GM06990 (cell line): ENCODE data around the gene HSPA1B.
"Not testable (repeated sequence)": the region's sequence is repeated elsewhere in the genome, so short reads cannot be mapped to it uniquely, and the experiment has no call there.

Experiments
- DNase-seq: peaks from one replicate; pipeline ENCODE4 v3.0.0-alpha.2; 2011; ENCODE audit not compliant: insufficient read length; ENCODE audit errors: extremely low read depth
- H3K27me3 ChIP-seq: replicated peaks from 2 replicates; pipeline ENCODE4 v1.6.0; 2011; ENCODE audit warnings: low read length; ENCODE audit not compliant: control insufficient read depth, insufficient read depth
- H3K36me3 ChIP-seq: 2 replicates; pipeline ENCODE4 v1.5.1; 2011; ENCODE audit warnings: low read length; ENCODE audit not compliant: control insufficient read depth, insufficient read depth
- H3K4me3 ChIP-seq: replicated peaks from 2 replicates; pipeline ENCODE4 v1.5.1; 2011; ENCODE audit warnings: low read depth, mild to moderate bottlenecking, control low read depth, low read length
- TF ChIP-seq, protein P1 (sequence below): IDR thresholded peaks from 2 replicates; pipeline ENCODE4 v1.5.1; 2011; ENCODE audit warnings: low read length, control low read depth, mild to moderate bottlenecking, inconsistent platforms; ENCODE audit not compliant: insufficient read depth, poor library complexity, severe bottlenecking

Gene HSPA1B

DNA sequence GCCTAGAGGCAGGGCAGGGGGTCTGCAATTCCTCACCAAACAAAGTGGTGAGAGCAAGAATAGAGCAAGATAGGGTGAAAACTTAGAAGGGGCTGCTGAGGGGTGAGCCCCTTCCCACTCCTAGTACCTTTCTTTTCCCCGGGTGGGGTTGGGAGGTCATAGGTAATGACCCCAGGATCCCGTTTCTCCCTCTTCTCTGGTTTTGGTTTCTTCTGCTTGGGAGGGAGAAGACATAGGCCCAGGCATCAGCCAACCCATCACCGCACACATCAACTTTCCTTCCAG lies 35.5 kb upstream of the HSPA1B start:
- TF ChIP-seq, protein P1, sequence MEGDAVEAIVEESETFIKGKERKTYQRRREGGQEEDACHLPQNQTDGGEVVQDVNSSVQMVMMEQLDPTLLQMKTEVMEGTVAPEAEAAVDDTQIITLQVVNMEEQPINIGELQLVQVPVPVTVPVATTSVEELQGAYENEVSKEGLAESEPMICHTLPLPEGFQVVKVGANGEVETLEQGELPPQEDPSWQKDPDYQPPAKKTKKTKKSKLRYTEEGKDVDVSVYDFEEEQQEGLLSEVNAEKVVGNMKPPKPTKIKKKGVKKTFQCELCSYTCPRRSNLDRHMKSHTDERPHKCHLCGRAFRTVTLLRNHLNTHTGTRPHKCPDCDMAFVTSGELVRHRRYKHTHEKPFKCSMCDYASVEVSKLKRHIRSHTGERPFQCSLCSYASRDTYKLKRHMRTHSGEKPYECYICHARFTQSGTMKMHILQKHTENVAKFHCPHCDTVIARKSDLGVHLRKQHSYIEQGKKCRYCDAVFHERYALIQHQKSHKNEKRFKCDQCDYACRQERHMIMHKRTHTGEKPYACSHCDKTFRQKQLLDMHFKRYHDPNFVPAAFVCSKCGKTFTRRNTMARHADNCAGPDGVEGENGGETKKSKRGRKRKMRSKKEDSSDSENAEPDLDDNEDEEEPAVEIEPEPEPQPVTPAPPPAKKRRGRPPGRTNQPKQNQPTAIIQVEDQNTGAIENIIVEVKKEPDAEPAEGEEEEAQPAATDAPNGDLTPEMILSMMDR, result no peak
- Histone ChIP-seq H3K27me3 (no peaks in the 10 kb centered on the region), H3K36me3 (peaks cover 4% of the 10 kb centered on the region), H3K4me3 (no peak overlapping the region)
- DNase-seq, result no peak

DNA sequence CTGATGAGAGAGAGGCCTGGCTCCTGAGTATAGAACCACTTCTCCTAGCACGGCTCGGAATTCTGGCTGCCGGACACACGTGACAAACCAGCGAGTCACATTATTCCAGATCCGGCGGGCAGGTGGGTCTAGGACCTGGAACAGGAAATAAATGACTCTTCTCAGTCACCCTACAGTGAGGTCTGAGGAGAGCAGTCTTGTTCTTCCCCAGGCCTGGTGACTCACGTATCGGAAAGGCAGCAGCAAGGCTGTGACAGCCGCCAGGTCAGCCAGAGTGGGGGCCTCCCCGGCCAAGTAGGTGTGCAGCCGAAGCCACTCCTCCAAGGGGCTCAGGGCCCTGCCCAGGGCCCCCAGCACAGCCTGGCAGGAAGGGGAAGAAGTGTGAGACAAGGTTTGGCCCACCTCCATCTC lies 34.8 kb upstream of the HSPA1B start:
- Histone ChIP-seq H3K4me3 (no peak overlapping the region), H3K27me3 (no peaks in the 10 kb centered on the region), H3K36me3 (peaks cover 4% of the 10 kb centered on the region)
- TF ChIP-seq, protein P1, result no peak
- DNase-seq, result no peak

DNA sequence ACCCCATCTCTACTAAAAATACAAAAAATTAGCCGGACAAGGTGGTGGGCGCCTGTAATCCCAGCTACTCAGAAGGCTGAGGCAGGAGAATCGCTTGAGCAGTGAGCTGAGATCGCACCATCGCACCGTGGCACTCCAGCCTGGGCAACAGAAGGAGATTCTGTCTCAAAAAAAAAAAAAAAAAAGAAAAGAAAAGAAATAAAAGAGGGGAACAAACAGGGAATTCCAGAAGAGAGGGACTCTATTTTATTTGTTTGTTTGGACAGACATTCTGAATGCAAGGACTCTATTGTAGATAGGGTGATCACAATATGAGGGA lies 33.7 kb upstream of the HSPA1B start:
- DNase-seq, H3K36me3 ChIP-seq, H3K27me3 ChIP-seq: not testable (repeated sequence)
- H3K4me3 ChIP-seq, result peak overlapping the region; percentile 92

DNA sequence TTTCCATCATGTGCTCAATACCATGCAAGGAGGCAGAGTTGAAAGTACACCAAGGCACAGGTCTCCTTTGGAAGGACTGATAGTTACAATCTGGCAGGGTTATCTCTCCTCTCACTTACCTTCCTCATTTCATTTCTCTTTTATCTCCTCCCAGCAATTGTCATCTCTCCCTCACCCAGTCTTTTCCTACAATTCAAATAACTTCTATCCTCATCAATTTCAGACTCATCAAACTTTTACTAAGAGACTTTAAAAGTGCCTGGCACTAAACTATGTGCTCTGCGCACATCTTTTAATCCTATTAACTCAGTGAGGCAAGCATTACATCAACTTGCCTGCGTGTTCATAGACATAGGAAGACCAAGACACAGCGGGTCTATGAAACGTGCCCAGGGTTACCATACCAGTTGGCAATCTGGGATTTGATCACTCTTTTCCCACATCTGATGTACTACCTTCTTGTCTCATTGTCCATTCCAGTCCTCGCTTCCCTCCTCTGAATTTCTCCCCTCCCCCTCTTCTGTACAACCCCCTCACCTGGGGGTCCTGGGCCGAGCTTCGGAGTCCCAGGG lies 33.2 kb upstream of the HSPA1B start:
- peaks cover 4% of the 10 kb centered on the region for H3K36me3 ChIP-seq
- no peak for DNase-seq
- H3K4me3 ChIP-seq, result peak overlapping the region; percentile 92

DNA sequence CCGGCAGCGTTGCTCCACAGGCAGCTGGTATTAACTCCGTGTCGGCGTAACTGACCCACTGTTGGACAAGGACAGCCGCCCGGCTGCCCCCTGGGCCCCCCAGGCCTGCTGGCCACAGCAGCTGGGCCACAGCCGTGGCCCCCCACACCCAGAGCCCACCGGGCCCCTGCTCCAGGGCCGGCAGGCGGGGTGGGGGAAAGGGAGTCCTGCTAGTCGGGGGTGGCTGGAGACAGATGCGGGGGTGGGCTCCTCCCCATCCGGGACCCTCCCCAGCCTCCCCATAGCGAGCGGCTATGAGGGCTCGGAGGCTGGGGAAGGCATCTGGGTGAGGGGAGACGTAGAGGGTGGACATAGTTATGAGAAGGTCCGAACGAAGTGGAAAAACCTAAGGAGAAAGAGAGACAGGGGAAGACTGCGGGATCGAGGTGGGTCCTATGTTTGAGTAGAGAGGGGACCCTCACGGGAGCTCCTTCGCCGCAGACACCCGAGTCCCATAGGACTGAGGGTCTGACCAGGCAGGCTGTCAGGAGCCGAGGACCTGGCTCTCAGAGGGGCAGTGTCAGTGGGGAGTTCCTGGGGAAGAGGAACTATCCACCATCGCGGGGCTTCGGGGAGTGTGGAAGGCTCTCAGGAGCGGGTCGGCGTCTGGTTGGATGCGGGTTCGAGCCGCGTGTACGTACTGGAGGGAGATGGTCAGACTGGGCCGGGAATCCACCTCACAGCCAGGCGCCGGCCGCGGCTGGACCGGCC lies 32.5 kb upstream of the HSPA1B start:
- Histone ChIP-seq H3K4me3 (peak overlapping the region; percentile 92), H3K36me3 (peaks cover 4% of the 10 kb centered on the region), H3K27me3 (no peaks in the 10 kb centered on the region)
- DNase-seq, result no peak
- TF ChIP-seq, protein P1, result no peak

More for the DNA sequence above, 33.2 kb upstream of the HSPA1B start:
- H3K27me3 ChIP-seq, result no peaks in the 10 kb centered on the region
- TF ChIP-seq, protein P1, result no peak

DNA sequence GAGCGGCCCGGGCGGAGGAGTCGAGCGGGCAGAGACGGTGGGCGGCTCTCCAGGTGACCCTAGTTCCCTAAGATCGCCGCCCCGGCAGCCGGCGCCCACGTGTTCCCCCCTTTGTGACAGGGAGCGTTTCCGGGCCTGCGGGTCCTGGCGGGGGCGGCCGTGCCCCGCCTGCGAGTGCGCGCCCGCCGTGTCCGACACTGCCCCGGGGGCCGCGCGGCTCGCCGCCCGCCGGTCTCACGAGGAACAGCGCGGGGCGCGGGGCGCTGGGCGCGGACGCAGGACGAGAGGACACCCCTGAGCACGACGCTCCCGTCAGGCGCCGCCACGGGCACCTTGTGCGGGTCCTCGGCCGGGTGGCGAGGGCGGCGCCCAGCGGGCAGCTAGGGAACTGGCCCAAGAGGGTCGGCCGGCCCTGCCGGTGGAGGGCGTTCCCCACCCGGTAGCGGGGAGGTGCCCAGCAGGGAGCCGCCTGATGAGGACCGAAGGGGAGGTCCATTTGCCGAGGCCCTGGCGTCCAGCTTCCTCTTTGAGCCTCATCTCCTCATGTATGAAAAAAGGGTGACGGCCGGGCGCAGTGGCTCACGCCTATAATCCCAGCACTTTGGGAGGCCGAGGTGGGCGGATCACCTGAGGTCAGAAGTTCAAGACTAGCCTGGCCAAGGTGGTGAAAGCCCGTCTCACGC lies 31.8 kb upstream of the HSPA1B start, which contains the start of gene VARS1:
TSS of gene VARS1 (minus strand) at position 137 of the 683 bp plus-strand sequence. CDS start 535 bp downstream, outside the sequence.
- peaks cover 4% of the 10 kb centered on the region for H3K36me3 ChIP-seq
- H3K4me3 ChIP-seq, result peak within 1 kb of the TSS; percentile 92
- no peaks in the 10 kb centered on the region for H3K27me3 ChIP-seq
- DNase-seq, result peak; percentile 92
- TF ChIP-seq, protein P1, result peak; percentile 83
